Transverse colon (tissue), 4 donors: ENCODE data around the gene OAS1.

Experiments
- EP300 ChIP-seq: sonication (generic); formaldehyde crosslinking; IDR thresholded peaks from one replicate; pipeline ENCODE4 v1.6.1; 2017; ENCODE audit warnings: antibody characterized with exemption, low read depth
- POLR2A ChIP-seq: fragments of 450-650 bp; IDR thresholded peaks from one replicate; pipeline ENCODE4 v1.6.1; 2016; ENCODE audit warnings: antibody characterized with exemption, mild to moderate bottlenecking, moderate library complexity
- POLR2AphosphoS5 ChIP-seq, 3 donors: sonication (generic); formaldehyde crosslinking; IDR thresholded peaks; one replicate each; pipeline ENCODE4 v1.6.1; 2016; ENCODE audit warnings: antibody characterized with exemption in 3 of 3
- TF ChIP-seq, protein P1 (sequence below), 5 experiments: fragments of 200-600 bp in 3 of 5; fragments of 450-650 bp in 2 of 5; sonication (generic) in 3 of 5; IDR thresholded peaks; 1 replicate in 2 of 5; 2 replicates in 3 of 5; pipeline ENCODE4 v1.5.1; 2016 to 2017; ENCODE audit warnings: antibody characterized with exemption in 5 of 5, inconsistent platforms in 3 of 5, mild to moderate bottlenecking in 2 of 5, moderate library complexity in 1 of 5

DNA sequence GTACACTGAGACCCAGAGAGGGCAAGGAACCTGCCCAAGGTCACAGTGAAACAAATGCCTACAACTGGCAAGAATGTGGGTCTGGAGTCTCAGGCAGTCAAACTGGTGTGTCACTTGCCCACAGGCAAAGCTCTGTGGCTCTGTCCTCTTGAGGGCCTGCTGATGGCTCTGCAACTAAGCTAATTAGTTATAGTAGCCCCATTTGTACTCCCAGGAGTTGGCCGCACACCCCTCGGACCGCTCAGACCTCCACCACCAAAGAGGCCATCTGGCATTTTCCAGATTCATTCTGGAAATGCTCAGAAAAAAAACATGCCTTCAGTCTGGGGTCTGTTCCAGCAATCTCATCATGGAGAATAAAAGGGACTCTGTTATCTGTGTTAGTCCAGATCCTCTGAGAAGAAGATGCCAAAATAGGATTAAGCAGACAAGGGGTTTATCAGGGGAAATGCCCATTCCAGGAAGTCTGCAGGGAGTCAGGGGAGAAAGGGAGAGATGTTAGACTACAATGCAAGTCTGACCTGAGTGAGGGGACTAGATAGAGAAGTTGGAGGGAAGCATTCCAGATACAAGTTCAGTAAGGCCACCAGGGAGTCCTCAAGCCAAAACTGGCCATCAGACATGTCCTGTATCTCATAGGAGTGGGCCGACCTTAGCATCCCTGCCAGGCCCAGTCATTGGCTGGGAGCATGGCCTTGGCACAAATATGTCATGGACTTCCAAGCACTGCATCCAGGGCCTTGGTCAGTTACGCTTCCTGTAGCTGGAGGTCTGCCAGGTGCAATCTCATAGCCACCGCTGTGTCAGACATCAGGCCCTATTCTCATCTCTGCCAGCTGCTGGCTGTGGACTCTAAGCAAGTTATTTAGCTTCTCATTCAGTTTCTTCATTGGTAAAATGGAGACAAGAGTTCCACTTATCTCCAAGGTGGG lies 15.4 kb upstream of the OAS1 start:
- TF ChIP-seq, protein P1, sequence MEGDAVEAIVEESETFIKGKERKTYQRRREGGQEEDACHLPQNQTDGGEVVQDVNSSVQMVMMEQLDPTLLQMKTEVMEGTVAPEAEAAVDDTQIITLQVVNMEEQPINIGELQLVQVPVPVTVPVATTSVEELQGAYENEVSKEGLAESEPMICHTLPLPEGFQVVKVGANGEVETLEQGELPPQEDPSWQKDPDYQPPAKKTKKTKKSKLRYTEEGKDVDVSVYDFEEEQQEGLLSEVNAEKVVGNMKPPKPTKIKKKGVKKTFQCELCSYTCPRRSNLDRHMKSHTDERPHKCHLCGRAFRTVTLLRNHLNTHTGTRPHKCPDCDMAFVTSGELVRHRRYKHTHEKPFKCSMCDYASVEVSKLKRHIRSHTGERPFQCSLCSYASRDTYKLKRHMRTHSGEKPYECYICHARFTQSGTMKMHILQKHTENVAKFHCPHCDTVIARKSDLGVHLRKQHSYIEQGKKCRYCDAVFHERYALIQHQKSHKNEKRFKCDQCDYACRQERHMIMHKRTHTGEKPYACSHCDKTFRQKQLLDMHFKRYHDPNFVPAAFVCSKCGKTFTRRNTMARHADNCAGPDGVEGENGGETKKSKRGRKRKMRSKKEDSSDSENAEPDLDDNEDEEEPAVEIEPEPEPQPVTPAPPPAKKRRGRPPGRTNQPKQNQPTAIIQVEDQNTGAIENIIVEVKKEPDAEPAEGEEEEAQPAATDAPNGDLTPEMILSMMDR (IDR thresholded peaks at IDR 0.05), result no peak
- TF ChIP-seq EP300, result no peak
- no peak for TF ChIP-seq POLR2AphosphoS5 (IDR thresholded peaks at IDR 0.05)
- no peak for TF ChIP-seq POLR2A
